8988T (cell line): ENCODE data around the gene CAMK1D.

Experiments
- DNase-seq: peaks from one replicate; pipeline ENCODE4 v3.0.0; 2011

Gene CAMK1D

GRCh38 chr10:12602521-12602920 is 253.2 kb downstream of the CAMK1D start:
- DNase-seq, result no peak

DNA sequence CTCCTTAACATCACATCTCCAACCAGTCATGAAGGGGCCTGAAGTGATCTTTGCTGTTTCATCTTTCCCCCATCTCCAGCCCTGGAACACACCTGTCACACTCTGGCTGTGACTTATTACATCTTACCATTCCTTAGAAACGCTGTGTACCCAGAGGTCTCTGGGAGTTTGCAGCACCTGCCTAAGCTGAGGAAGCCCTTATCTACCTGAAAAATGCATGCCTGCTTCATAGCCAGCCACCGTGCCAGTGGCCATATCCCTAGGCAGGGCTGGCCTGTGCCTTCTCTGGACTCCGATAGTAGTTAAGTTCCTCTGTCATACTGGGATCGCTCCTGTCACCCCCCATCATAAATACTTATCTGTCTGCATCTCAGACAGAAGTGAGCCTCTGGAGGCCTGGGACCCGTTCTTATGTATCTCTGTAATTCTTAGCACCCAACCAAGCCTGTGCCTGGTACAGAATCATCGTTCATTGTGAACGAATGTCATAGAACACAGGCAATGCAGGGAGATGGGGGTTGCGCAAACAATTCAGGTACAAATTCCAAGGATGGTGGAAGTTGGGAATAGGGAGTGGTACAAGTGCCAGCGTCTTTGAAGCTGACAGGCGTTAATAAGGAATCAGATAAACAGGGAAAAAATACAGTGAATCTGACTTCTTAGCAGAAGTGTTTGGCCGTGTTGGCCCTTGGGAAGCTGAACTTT is 254.6 kb downstream of the CAMK1D start:
- no peak for DNase-seq

- no peak for DNase-seq
Observed at GRCh38 chr10:12605580-12606405, 256.4 kb downstream of the CAMK1D start.

GRCh38 chr10:12606461-12606860 is 257.1 kb downstream of the CAMK1D start:
- no peak for DNase-seq

DNA sequence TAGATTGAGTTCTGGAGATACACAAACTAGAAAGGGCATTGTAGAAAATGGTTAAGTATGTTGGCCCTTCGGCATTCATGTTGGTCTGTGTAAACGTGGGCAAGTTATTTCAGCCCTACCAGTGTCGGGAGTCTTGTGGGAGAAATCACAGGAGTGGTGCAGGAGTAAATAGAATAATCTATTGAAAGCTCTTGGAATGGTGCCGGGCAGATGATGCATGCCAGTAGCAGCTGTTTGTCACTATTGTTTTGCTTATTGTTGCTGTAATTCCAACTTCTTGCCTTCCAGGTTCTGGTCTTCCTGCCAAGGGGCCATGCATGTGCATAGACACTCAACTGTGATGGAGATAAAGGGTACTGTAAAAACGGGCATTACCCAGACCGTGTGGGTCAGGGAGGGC is 259.4 kb downstream of the CAMK1D start:
- DNase-seq, result no peak

- DNase-seq, result no peak
Observed at GRCh38 chr10:12609435-12609834, 260.1 kb downstream of the CAMK1D start.

DNA sequence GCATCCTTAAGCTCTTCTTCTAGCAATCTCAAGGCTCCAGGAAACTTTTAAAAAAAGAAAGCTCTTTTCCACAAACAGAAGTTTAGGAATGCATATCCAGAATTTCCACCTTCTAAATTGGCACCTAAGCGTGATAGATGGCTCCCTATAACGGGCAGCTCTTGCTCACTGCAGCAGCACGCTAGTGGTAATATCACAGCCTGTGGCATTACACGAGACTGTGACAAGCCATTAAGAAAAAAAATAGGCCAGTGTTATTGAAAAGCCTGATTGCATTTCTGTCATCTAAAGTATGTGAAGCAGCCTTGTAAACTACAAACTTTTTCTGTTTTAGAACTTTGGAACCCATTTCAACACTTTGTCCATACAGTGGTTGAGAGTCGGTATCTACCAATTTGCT is 263.8 kb downstream of the CAMK1D start:
- DNase-seq, result no peak

DNA sequence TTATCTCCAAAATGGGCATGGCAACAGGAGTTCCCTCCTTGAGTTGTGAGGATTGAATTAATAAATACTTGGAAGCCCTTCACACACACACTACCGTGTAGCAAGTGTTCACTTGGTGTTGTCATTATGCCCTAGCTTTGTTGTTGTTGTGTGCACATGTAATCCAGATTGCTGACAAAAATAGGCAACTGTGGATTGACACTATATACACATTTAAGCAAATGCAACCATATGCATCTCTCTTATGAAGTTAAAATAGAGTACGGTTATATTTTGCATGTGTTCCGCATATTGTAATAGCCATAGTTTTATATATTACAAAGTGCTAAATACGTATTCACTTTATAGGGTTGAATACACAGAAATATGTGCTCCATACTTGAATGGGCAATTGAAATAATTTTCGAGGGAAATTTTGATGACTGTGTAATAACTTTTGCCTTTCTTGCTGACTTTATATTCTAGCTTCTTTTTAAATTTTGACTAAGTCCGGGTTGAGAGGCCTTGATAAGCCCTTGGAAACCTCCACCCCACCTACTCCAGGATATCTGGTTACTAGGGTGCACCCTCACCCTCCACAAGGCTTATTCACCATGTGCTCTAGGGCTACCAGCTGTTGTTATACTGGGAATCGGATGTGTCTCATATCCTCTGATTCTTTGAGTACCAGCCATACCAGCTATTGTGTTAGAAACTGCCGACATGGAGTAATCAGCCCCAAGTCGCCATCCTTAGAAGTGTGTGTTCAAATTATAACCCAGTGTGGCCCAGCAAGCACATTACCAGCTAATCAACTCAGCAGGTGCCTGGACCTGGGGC is 265.0 kb downstream of the CAMK1D start:
- no peak for DNase-seq

DNA sequence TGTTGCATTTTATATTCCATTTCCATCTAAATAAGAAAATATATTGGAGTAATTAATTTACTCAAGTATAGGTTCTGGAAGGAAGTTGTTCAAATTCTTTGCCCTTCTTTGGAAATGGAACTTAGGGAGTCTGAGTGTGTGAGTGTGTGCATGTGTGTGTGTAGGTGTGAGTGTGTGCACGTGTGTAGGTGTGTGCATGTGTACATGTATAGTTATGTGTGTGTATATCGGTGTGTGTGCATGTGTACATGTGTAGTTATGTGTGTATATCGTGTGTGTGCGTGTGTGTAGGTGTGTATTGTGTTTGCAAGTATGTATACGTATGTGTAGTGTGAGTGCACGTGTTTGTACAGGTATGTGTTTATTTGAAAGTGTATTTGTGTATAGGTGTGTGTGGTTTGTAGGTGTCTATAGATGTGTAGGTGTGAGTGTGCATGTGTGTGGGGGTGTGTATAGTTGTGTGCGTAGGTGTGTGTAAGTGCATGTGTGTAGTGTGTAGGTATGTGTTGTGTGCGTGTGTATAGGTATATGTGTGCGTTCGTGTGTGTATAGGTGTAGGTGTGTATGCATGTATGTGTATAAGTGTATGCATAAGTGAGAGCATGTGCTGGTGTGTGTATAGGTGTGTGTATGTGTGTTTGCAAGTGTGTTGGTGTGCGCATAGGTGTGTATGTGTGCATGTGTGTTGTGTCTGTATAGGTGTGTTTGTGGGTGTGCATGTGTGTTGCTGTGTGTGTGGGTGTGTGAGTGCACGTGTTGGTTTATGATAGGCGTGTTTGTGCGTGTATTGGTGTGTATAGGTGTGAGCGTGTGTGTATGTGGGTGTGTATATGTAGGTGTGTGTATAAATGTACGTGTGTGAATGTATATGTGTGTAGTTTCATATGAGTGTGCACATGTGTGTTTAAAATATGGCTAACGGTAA is 266.2 kb downstream of the CAMK1D start:
- no peak for DNase-seq

DNA sequence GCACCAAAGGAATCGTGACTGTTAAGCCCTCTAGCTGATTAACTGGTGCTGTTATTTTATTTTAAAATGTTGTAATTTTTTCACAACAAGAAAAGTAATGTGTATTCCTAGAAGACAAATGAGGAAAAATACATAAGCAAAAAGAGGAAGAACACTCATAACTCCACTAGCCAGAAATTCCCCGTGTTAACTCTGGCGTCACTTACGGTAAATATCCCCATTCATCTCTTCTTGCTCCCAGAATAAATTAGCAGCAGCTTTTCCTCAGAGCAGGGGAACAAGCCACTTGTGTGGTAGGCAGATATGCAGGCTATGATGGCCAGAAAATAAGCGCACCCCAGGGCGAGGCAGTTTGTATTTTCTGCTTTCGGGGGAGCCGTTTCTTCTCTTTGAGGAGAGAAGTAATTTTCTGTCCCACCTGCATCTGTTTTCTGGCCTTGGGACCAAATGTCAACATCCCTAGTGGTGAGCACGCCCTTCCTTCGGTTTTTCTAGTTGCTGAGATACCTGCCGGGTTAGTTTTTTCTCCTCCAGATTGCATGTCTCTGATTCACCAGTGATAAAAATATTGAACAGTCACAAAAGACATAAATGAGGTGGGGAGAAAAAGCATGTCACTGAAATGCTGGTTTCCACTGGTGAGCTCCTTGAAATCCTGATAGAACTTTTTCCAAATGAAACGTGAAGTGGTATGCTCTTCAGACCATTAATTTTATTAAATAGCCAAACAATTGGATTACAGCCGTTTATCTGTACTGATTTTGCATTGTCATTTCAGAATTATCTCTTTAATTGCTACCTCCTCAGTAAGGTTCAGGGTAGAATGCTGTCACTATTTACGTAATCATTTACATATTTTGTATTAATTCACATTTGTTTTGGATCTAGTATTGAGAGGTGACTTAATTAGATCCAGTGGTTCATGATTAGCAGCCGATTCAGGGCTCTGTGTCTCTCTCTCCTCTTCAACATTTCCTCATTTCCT is 268.1 kb downstream of the CAMK1D start:
- no peak for DNase-seq

GRCh38 chr10:12622016-12622415 is 272.7 kb downstream of the CAMK1D start:
- no peak for DNase-seq

GRCh38 chr10:12622691-12623090 is 273.3 kb downstream of the CAMK1D start:
- DNase-seq, result no peak

DNA sequence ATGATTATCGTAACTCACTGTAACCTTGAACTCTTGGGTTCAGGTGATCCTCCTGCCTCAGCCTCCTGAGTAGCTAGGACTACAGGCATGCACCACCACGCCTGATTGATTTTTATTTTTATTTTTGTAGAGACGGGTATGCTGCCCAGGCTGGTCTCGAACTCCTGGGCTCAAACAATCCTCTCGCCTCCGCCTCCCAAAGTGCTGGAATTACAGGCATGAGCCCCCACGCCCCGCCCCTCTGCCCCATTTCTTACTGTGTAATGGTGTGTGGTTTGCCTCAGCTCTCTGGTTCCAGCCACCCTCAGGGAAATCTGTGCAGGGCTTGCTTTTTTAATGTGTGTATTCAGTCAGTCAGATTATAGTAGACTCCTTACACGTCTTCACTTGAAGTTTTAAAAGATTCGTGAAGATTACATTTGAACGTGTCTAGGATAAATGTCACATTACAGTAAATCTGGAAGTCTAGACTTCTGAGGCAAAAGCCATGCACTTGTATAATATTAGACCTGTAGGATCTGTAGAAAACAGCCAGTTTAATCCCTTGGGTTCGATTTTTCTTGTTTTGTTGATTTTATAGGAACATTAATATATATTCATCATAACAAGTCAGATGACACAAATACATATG is 276.2 kb downstream of the CAMK1D start:
- DNase-seq, result no peak

GRCh38 chr10:12628153-12628552 is 278.8 kb downstream of the CAMK1D start:
- no peak for DNase-seq

- no peak for DNase-seq
Observed at GRCh38 chr10:12628964-12629766, 279.8 kb downstream of the CAMK1D start.

- DNase-seq, result no peak
Observed at GRCh38 chr10:12629767-12630165, 280.4 kb downstream of the CAMK1D start.

GRCh38 chr10:12631216-12631615 is 281.9 kb downstream of the CAMK1D start:
- no peak for DNase-seq

DNA sequence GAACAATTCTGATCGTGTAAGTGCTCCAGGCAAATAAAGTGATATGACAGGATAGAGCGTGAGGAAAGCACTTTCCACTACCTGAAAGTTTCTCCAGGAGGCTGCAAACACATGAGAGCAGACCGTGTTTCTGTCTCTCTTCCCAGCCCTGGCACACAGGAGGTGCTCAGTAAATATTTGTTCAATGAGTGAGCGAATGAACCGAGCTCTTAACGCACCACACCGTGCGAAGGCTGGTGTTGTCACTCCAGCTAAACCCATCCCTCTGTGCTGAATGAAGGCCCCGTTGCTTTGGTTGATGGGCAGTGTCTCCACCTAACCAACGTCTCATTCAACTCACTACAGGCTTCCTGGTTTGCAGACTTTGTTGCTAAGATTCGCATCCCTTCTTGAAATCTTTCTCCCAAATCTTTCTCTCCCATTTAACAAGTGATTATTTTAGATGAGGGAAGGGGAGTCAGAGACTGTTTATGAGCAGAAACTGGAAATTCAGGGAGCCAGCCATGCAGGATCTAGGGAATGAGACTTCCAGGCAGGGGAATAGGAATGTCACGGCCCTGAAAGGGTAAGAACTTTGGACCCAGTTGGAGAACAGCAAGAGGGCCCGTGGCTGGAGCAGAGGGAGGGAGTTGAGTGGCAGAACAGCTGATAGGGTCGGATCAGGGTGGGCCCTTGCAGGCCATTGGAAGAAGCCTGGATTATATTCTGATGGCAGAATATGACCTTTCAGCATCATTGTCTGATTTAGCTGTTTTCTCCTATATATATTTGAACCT is 282.6 kb downstream of the CAMK1D start:
- DNase-seq, result no peak
